ENCODE measurements around the gene CAMKK1.

DNA sequence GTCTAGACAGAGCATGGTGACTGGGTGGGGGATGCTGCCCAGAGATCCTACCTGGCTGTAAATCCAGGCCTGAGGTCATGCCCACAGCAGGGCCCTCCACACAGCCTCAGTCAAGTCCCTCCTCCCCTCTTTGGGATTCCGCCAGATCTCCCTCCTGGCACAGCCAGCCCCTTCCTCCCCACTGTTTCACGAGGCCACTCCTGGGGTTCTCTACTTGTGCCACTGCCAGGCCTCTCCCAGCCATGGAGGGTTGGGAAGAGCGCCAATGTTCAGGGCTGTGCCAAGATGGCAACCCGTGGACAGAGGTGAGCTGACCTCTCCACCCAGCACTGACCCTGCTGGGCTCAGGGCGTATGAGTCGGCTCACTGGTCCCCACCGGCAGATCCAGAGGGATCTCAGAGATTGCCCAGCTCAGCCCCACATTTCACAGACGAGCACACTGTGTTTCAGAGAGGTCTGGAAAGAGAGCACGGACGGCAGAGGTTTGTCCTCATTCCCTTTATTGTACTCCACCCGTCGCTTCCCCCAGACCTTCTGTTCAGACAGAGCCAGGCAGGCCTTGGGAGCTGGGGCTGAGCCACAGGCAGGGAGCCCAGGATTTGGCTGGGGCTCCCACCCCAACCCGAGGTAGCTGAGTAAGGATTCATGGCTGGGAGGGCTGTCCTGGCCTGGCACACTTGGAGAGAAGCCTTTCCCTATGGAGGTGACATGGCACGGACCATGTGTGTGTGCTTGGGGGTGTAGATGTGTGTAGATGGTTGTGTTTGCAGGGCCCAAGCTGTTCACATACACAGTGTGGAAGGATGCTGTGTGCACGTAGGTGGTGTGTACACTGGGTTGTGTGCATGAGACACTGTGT, 3.5 kb upstream of the CAMKK1 start:
- TF ChIP-seq EP300 (IDR thresholded peaks at IDR 0.05) (no peak), POLR2A (IDR thresholded peaks at IDR 0.05) (no peak)

Measured in ovary (tissue), 1 donor.